22Rv1 (cell line): Measurements from ENCODE around the gene SPRR2B.

ENCODE experiments used
- CTCF ChIP-seq: fragments of 450-650 bp; IDR thresholded peaks from 2 replicates; pipeline ENCODE4 v1.5.1; 2017; ENCODE audit warnings: mild to moderate bottlenecking
- ZFX ChIP-seq: fragments of 450-650 bp; IDR thresholded peaks from 2 replicates; pipeline ENCODE4 v1.6.1; 2017; ENCODE audit warnings: antibody characterized with exemption, borderline replicate concordance

GRCh38 chr1:153058826-153059784 is 12.3 kb downstream of the SPRR2B start:
- TF ChIP-seq CTCF (no peak), ZFX (no peak)
